GM10266 (cell line): Measurements from ENCODE around the gene ZSWIM7.

Source experiments
- DNase-seq: peaks from one replicate; pipeline ENCODE4 v3.0.0; 2012; ENCODE audit errors: extremely low spot score
- TF ChIP-seq, protein P1 (sequence below): IDR thresholded peaks from 2 replicates; pipeline ENCODE4 v1.5.1; 2012; ENCODE audit warnings: mild to moderate bottlenecking, low read depth; ENCODE audit not compliant: control insufficient read depth, insufficient read depth; ENCODE audit errors: missing control alignments

ZSWIM7 gene

DNA sequence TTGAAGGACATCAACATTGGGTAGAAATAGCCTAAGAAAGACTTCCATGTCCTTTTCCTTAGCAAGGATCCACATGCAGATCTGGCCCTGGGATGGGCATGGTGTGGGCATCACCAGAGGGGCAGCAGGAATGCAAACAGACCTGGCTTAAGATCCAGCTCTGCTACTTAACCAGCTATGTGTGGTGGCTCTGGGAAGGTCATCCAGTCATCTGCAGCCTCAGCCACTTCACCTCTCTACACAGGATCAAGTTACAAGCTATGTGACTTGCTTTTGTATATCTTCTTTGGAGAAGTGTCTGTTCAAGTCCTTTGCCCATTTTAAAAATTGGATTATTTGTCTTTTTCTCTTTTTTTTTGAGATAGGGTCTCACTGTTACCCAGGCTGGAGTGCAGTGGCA, 68.1 kb downstream of the ZSWIM7 start:
- DNase-seq: no peak
- TF ChIP-seq, protein P1, sequence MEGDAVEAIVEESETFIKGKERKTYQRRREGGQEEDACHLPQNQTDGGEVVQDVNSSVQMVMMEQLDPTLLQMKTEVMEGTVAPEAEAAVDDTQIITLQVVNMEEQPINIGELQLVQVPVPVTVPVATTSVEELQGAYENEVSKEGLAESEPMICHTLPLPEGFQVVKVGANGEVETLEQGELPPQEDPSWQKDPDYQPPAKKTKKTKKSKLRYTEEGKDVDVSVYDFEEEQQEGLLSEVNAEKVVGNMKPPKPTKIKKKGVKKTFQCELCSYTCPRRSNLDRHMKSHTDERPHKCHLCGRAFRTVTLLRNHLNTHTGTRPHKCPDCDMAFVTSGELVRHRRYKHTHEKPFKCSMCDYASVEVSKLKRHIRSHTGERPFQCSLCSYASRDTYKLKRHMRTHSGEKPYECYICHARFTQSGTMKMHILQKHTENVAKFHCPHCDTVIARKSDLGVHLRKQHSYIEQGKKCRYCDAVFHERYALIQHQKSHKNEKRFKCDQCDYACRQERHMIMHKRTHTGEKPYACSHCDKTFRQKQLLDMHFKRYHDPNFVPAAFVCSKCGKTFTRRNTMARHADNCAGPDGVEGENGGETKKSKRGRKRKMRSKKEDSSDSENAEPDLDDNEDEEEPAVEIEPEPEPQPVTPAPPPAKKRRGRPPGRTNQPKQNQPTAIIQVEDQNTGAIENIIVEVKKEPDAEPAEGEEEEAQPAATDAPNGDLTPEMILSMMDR: no peak

DNA sequence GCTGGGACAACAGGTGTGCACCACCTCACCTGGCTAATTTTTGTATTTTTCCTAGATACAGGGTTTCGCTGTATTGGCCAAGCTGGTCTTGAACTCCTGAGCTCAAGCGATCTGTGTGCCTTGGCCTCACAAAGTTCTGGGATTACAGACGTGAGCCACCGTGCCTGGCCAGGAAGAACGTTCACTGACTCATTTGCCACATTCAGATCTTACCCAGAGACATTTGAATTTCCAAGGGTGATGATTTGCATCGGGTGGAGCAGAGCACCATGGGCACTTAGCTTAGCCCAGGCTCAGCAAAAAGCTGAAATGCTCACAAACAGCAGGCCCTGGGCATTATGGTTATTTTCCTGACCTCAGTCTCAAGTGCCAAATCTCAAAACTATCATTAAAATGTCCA, 69.1 kb downstream of the ZSWIM7 start:
- TF ChIP-seq, protein P1: no peak
- no peak for DNase-seq

DNA sequence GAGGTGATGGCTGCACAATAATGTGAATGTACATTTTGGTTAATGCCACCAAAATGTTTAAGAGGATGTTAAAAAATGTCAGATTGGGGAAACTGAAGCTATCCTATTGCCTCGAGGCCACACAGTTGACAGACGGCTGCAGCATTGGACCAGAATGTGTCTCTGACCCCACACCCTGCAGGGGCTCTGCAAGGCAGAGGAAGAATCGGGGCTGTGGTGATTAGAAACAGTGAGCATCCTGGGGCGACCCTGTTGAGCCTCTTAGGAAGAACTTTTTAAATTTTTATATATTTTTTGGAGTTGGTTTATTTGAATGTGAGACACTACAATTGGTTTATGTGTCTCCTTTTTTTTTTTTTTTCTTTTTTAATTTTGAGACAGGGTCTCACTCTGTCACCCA, 69.6 kb downstream of the ZSWIM7 start:
- TF ChIP-seq, protein P1: no peak
- DNase-seq: no peak

DNA sequence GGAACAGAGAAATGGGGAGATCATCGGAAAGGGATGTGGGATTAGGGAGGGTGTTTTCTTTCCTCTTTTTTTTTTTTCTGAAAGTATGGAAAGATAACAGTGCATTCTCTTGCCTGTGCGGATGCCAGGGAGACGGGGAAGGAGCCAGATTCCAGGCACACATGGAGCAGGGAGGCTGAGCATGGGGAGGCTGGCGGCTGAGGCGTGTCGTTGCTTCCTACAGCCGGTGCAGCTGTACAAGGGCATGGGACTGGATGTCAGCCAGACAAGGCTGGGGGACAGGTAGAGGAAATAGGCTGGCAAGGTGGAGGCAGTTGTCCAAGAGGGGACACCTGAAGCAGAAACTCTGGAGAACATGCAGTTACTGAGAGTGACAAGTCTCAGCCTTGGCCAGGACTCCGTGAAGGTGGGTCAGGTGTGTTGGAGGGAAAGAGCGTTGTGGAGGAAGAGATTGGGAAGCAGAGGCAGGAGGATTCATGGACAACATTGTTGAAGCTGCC, 71.2 kb downstream of the ZSWIM7 start:
- TF ChIP-seq, protein P1: no peak
- DNase-seq: peak; percentile 3
